Measurements from ENCODE around the gene RPLP1. TPM values are rescaled to one million over a fixed set of nuclear protein-coding genes. Genes with fewer than 3 reads are reported as not detected.
A peak's percentile ranks its signal among the peaks of the same experiment; 100 is the strongest.

Gene RPLP1
- total RNA-seq, 4 donors from 2014 or later, result 849 to 1,174 (median 925) TPM

GRCh38 chr15:69472562-69472961 is 19.9 kb downstream of the RPLP1 start:
- Histone ChIP-seq H3K27ac (no peak overlapping the region), H3K4me3 (no peak overlapping the region), H3K9me3 (no peaks in the 10 kb centered on the region), H3K36me3 (no peaks in the 10 kb centered on the region), H3K4me1 (no peaks in the 10 kb centered on the region), H3K27me3 (no peaks in the 10 kb centered on the region)
- in situ Hi-C loops (cut with MboI; ENCODE audit: low sequenced_read_pairs in 4 of 4), result loop anchor here (5.0 to 10.0 kb wide), 2 partner anchors 1012 to 1015 kb away; no protein-coding TSS in a partner anchor
- no peak for TF ChIP-seq POLR2A (IDR thresholded peaks at IDR 0.05)
- TF ChIP-seq CTCF (IDR thresholded peaks at IDR 0.05 in 4 of 5, conservative IDR thresholded peaks at IDR 0.05 in 1 of 5), result no peak
- DNase-seq (no peak), ATAC-seq (no peak)
- intact Hi-C loops (cut with DNase I; ENCODE audit: low total_unique reads), result loop anchor here (10.0 kb wide), 1 partner anchor 122 kb away; no protein-coding TSS in a partner anchor

GRCh38 chr15:69474291-69474690 is 21.7 kb downstream of the RPLP1 start:
- DNase-seq (no peak), ATAC-seq (no peak)
- H3K36me3 ChIP-seq, result no peaks in the 10 kb centered on the region
- H3K9me3 ChIP-seq, result no peaks in the 10 kb centered on the region
- no peaks in the 10 kb centered on the region for H3K4me1 ChIP-seq
- no peak overlapping the region for H3K27ac ChIP-seq
- no peak for TF ChIP-seq CTCF (IDR thresholded peaks at IDR 0.05 in 4 of 5, conservative IDR thresholded peaks at IDR 0.05 in 1 of 5)
- TF ChIP-seq POLR2A (IDR thresholded peaks at IDR 0.05), result no peak
- no peaks in the 10 kb centered on the region for H3K27me3 ChIP-seq
- intact Hi-C loops (cut with DNase I; ENCODE audit: low total_unique reads), result loop anchor here (10.0 kb wide), 1 partner anchor 121 kb away; no protein-coding TSS in a partner anchor
- in situ Hi-C loops (cut with MboI; ENCODE audit: low sequenced_read_pairs in 4 of 4), result loop anchor here (5.0 to 10.0 kb wide), 2 partner anchors 1011 to 1013 kb away; no protein-coding TSS in a partner anchor
- H3K4me3 ChIP-seq, result no peak overlapping the region

- in situ Hi-C loops (cut with MboI; ENCODE audit: low sequenced_read_pairs in 4 of 4) (loop anchor here (5.0 to 10.0 kb wide), 2 partner anchors 1010 to 1012 kb away; no protein-coding TSS in a partner anchor), intact Hi-C loops (cut with DNase I; ENCODE audit: low total_unique reads) (loop anchor here (10.0 kb wide), 1 partner anchor 120 kb away; no protein-coding TSS in a partner anchor)
- ATAC-seq, result no peak
- no peak for DNase-seq
- H3K4me1 ChIP-seq, result no peaks in the 10 kb centered on the region
- H3K9me3 ChIP-seq, result no peaks in the 10 kb centered on the region
- TF ChIP-seq CTCF (IDR thresholded peaks at IDR 0.05 in 4 of 5, conservative IDR thresholded peaks at IDR 0.05 in 1 of 5) (no peak), POLR2A (IDR thresholded peaks at IDR 0.05) (no peak)
- H3K36me3 ChIP-seq, result no peaks in the 10 kb centered on the region
- H3K27me3 ChIP-seq, result no peaks in the 10 kb centered on the region
- no peak overlapping the region for H3K27ac ChIP-seq
- no peak overlapping the region for H3K4me3 ChIP-seq
Measured at GRCh38 chr15:69474846-69475455, 22.3 kb downstream of the RPLP1 start.

- Histone ChIP-seq H3K4me1 (no peaks in the 10 kb centered on the region), H3K4me3 (no peak overlapping the region), H3K9me3 (no peaks in the 10 kb centered on the region), H3K27ac (no peak overlapping the region), H3K27me3 (no peaks in the 10 kb centered on the region), H3K36me3 (no peaks in the 10 kb centered on the region)
- in situ Hi-C loops (cut with MboI; ENCODE audit: low sequenced_read_pairs in 4 of 4) (loop anchor here in 3 of 4 donors (10.0 kb wide), 1 partner anchor 1009 kb away; no protein-coding TSS in a partner anchor), intact Hi-C loops (cut with DNase I; ENCODE audit: low total_unique reads) (loop anchor here (2.0 to 10.0 kb wide), 2 partner anchors 119 to 1013 kb away; no protein-coding TSS in a partner anchor)
- TF ChIP-seq POLR2A (IDR thresholded peaks at IDR 0.05) (no peak), CTCF (IDR thresholded peaks at IDR 0.05 in 4 of 5, conservative IDR thresholded peaks at IDR 0.05 in 1 of 5) (peak; percentile 79 to 93 (median 88))
- ATAC-seq (peak; percentile 81 to 90), DNase-seq (peak; percentile 45 to 70)
Measured at GRCh38 chr15:69475769-69476358, 23.2 kb downstream of the RPLP1 start.
